ENCODE measurements around the gene PIBF1. TPM values are rescaled to one million over a fixed set of nuclear protein-coding genes. Genes with fewer than 3 reads are reported as not detected.

Gene PIBF1
- total RNA-seq, 4 donors from 2014 or later = 7.9 to 54.6 (median 29.1) TPM

DNA sequence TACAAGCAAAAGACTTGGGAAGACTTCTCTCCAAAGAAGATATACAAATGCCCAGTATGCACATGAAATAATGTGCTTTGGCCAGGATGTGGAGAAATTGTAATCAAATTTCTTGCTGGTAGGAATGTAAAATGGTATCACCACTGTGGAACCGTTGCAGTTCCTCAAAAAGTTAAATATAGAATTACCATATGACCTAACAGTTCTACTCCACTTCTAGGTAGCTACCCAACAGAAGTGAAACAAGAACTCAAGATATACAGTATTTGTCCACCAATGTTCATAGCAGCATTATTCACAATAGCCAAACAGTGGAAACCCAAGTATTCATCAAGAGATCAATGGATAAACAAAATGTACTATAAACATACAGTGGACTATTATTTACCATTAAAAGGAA, 181.8 kb downstream of the PIBF1 start:
- no peak overlapping the region for H3K27ac ChIP-seq
- no peaks in the 10 kb centered on the region for H3K4me1 ChIP-seq
- H3K27me3 ChIP-seq = no peaks in the 10 kb centered on the region
- H3K36me3 ChIP-seq = no peaks in the 10 kb centered on the region
- no peaks in the 10 kb centered on the region for H3K9me3 ChIP-seq
- H3K4me3 ChIP-seq = no peak overlapping the region
- intact Hi-C loops (cut with DNase I; ENCODE audit: low total_unique reads) = no loop called here
- no peak for DNase-seq
- no peak for TF ChIP-seq POLR2A (IDR thresholded peaks at IDR 0.05)
- TF ChIP-seq, protein P1, sequence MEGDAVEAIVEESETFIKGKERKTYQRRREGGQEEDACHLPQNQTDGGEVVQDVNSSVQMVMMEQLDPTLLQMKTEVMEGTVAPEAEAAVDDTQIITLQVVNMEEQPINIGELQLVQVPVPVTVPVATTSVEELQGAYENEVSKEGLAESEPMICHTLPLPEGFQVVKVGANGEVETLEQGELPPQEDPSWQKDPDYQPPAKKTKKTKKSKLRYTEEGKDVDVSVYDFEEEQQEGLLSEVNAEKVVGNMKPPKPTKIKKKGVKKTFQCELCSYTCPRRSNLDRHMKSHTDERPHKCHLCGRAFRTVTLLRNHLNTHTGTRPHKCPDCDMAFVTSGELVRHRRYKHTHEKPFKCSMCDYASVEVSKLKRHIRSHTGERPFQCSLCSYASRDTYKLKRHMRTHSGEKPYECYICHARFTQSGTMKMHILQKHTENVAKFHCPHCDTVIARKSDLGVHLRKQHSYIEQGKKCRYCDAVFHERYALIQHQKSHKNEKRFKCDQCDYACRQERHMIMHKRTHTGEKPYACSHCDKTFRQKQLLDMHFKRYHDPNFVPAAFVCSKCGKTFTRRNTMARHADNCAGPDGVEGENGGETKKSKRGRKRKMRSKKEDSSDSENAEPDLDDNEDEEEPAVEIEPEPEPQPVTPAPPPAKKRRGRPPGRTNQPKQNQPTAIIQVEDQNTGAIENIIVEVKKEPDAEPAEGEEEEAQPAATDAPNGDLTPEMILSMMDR (IDR thresholded peaks at IDR 0.05) = no peak

DNA sequence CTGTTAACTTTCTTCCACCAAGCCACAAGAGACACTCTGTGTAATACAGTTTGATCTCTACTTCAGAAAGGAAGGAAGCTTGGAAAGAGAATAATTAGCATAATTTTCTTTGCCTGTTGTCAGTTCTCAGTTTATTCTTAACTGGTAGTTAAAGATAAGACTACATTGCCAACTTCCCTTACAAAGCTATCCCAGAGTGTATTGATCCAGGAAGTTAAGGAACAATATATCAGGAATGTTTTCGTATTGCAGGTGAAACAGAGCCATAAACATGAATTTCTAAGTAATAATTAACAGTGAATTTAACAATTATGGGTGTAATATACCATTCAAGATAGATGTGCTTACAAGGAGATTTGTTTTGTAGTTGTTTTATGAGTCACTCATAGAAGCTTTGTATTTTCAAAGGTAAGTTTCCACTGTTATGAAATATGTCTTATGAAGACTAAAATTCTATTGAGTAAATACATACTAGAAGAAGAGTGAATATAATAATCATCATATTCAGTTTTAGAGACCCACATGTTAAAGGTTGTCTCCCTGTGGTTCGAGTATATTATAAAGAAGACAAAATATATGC, 188.5 kb downstream of the PIBF1 start:
- TF ChIP-seq POLR2A (IDR thresholded peaks at IDR 0.05) = no peak
- TF ChIP-seq, protein P1 (IDR thresholded peaks at IDR 0.05) = no peak
- H3K4me3 ChIP-seq = no peak overlapping the region
- intact Hi-C loops (cut with DNase I; ENCODE audit: low total_unique reads) = no loop called here
- no peaks in the 10 kb centered on the region for H3K36me3 ChIP-seq
- H3K27me3 ChIP-seq = no peaks in the 10 kb centered on the region
- no peaks in the 10 kb centered on the region for H3K4me1 ChIP-seq
- no peak for DNase-seq
- no peaks in the 10 kb centered on the region for H3K9me3 ChIP-seq
- no peak overlapping the region for H3K27ac ChIP-seq

DNA sequence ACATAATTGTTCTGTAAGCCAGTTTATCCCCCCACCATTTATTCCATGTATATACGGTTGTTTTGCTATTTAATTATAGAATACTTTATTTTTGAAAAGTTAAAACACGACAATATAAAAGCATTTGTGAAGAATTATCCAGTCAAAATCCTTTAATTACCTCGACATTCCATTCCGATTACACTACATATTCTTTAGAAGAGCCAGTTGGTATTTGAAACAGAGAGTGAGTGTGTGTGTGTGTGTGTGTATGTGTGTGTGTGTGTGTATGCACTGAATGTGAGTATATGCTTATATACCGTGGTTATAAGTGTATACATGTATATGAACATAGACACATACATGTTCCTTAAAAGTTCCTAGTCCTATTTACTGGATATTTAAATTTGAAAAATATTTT, 189.0 kb downstream of the PIBF1 start:
- Histone ChIP-seq H3K4me1 (no peaks in the 10 kb centered on the region), H3K27me3 (no peaks in the 10 kb centered on the region), H3K4me3 (no peak overlapping the region), H3K27ac (no peak overlapping the region), H3K36me3 (no peaks in the 10 kb centered on the region), H3K9me3 (no peaks in the 10 kb centered on the region)
- intact Hi-C loops (cut with DNase I; ENCODE audit: low total_unique reads) = no loop called here
- no peak for DNase-seq
- TF ChIP-seq POLR2A (IDR thresholded peaks at IDR 0.05) = no peak
- TF ChIP-seq, protein P1 (IDR thresholded peaks at IDR 0.05) = no peak

DNA sequence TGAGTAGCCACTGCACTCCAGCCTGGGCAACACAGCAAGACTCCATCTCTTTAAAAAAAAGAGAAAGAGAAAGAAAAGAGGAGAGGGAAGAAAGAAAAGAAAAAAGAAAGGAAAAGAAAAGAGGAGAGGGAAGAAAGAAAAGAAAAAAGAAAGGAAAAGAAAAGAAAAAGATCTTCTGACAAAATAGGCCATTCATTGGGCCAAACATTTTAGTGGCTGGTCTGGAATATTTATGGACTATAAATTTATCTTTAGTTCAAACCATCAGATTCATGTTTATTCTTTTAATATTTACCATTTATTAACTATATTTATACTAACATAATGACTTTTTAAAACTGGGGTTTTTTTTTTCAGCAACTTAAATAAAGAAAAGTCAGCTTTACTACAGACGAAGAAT, 191.3 kb downstream of the PIBF1 start:
- no peak for DNase-seq
- intact Hi-C loops (cut with DNase I; ENCODE audit: low total_unique reads) = no loop called here
- no peak overlapping the region for H3K4me3 ChIP-seq

DNA sequence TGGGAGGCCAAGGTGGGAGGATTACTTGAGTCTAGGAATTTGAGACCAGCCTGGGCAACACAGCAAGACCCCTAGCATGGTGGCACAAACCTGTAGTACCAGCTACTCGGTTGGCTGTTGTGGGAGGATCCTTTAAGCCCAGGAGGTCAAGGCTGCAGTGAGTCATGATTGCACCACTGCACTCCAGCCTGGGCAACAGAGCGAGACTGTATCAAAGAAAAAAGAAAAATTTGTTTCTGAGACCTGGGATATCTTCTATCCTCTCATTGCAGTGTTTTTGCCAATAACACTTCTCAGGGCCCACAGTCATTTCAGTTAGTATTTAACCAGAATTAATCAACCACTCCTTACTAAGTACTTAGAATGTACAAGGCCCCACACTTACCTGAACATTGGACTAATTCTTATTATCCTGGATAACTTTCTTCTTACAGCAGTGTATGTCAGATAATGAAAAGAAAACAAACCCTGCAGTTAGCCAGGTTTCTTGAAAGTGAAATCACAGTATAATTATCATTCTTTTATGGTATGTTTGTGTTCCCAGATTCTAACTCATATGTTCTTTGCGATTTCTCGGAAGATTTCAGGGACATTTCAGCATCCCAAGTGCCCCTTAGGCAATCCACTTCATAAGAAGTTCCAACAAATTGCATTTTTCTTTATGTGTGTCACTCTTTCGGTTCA, 201.3 kb downstream of the PIBF1 start:
- no peak for TF ChIP-seq POLR2A (IDR thresholded peaks at IDR 0.05)
- TF ChIP-seq, protein P1 (IDR thresholded peaks at IDR 0.05) = no peak
- Histone ChIP-seq H3K4me1 (no peaks in the 10 kb centered on the region), H3K27ac (no peak overlapping the region), H3K27me3 (no peaks in the 10 kb centered on the region), H3K4me3 (no peak overlapping the region), H3K36me3 (no peaks in the 10 kb centered on the region), H3K9me3 (no peaks in the 10 kb centered on the region)
- intact Hi-C loops (cut with DNase I; ENCODE audit: low total_unique reads) = no loop called here
- no peak for DNase-seq

More for the DNA sequence above, 191.3 kb downstream of the PIBF1 start:
- Histone ChIP-seq H3K9me3 (no peaks in the 10 kb centered on the region), H3K36me3 (no peaks in the 10 kb centered on the region), H3K27ac (no peak overlapping the region), H3K4me1 (no peaks in the 10 kb centered on the region), H3K27me3 (no peaks in the 10 kb centered on the region)
- TF ChIP-seq, protein P1 (IDR thresholded peaks at IDR 0.05) = no peak
- no peak for TF ChIP-seq POLR2A (IDR thresholded peaks at IDR 0.05)
